Glomerular visceral epithelial cell (primary cell): Measurements from ENCODE around the gene ZNF396.

Source experiments
- DNase-seq: peaks from one replicate; pipeline ENCODE4 v3.0.0-alpha.2; 2016; ENCODE audit errors: extremely low spot score

ZNF396 gene

DNA sequence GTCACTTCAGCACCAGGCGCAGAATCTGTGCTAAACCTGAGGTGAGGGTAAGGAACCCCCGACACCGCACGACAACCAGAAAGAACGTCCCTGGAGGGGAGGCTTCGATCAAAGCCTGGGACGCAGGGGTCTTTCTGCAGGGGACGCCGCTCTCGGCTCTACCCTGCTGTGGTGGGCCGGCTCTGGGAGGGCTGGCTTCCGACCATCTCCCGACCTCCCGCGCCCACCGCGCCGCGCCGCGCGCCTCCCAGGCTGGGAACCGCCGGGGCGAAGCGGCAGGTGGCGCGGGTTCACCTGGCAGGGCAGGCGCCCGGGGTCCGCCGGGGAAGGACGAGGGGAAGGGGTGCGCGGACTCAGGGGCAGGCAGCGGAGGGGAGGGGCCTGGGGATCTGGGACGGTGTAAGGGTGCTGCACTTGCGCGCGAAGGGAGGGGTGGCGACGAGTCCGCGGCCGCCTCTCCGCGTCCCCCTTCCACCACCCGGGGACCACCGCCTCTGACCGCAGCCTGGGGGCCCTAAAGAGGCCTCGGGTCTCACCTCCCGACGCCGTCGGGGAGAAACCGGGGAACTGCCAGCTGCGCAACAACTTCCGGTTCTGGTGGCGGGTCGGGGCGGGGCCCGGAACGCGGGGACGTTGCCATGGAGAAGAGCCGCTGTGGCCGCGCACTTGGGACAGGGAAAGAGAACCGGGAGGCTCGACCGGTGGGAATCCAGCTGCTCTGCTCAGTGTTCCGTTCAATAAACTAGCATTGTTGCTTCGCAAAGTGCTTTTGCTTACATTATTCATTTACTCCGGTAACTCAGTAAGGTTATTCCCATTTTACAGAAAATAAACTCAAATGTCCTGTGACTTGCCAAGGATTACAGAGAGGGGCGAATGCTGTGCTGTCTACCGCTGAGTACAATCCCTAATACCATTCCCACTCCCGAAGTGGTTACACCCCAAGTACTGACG lies at the start of gene ZNF396:
Gene ZNF396, minus strand, starts transcription at position 596 of the 954 bp plus-strand sequence. CDS start 3,045 bp downstream, outside the sequence.
- DNase-seq = peak; percentile 69

- no peak for DNase-seq
Observed at GRCh38 chr18:35426786-35427185, 49.6 kb upstream of the ZNF396 start.

- no peak for DNase-seq
Observed at GRCh38 chr18:35424356-35424755, 47.2 kb upstream of the ZNF396 start.

DNA sequence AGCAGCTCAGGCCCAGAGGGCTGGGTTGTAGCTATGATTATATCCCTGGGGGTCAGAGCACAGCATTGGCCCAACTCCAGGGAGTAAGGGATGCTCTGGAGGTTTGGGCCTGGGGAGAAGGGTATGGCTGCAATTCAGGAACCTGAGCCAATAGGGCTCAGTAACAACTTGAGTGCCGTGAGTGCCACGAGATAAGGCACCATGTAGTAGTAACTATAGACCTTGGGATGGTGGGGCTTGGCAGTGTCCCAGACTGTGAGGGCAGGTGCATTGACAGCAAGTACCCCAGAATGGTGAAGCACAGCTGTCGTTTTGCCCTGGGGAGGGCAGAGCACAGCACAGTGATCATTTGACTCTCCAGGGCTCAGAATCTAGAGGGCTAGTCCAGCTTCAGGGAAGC lies 45.1 kb upstream of the ZNF396 start:
- DNase-seq = no peak

DNA sequence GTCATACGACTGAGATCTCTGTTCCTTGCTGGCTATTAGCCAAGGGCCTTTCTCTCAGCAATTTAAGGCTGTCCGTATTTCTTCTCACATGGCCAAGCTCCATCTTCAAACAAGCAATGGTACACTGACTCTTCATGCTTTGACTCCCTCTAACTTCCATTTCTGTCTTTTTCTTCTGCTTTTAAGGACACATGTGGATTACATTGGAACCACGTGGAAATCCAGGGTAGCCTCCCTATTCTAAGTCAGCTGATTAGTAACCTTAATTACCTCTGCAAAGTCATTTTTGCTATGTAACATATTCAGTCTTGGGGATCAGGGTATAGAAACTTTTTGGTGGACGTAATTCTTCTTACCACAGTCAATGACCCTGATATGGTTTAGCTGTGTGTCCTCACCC lies 41.5 kb upstream of the ZNF396 start:
- DNase-seq = no peak

GRCh38 chr18:35417223-35417622 lies 40.1 kb upstream of the ZNF396 start:
- DNase-seq = no peak

DNA sequence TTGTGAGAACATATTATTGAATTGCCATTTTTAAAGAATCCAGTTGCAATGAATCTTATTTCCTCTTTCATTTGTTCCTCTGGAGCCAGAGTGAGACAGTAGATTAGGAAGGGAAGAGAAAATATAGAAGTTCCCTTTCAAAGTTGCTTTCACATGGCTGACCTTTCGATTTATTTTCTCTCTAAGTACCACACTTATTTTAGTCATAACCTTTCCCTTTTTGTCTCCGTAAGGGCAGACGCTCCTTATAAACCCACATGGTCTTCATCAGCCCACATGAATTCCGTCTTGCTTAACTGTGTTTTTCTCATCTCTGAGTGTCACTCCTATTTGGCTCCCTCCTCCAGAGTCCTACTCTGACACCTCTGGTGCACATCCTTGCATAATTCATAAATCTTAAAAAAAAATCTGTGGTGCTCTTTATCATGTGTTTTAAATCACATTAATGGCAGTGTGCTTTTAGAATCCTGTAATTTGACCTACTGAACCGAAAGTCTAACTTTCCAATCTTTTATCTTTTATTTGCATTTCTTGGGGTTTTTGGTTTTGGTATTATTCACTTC lies 38.5 kb upstream of the ZNF396 start:
- no peak for DNase-seq

DNA sequence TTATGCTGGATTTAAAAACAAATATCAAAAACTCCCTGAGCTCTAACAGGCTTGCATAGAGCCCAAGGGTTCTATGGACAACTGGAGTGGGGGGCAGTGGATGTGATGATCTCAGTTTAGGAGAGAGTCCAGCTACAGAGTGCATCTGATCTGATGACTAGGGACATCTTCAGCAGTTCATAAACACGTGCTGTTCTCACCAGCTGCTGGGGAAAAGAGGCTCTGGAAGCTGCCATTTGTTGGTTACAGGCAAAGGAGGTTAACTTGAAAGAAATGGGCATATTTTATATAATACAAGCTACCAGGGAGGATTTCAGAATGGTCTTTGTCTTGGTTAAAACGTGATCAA lies 36.0 kb upstream of the ZNF396 start:
- DNase-seq = no peak

DNA sequence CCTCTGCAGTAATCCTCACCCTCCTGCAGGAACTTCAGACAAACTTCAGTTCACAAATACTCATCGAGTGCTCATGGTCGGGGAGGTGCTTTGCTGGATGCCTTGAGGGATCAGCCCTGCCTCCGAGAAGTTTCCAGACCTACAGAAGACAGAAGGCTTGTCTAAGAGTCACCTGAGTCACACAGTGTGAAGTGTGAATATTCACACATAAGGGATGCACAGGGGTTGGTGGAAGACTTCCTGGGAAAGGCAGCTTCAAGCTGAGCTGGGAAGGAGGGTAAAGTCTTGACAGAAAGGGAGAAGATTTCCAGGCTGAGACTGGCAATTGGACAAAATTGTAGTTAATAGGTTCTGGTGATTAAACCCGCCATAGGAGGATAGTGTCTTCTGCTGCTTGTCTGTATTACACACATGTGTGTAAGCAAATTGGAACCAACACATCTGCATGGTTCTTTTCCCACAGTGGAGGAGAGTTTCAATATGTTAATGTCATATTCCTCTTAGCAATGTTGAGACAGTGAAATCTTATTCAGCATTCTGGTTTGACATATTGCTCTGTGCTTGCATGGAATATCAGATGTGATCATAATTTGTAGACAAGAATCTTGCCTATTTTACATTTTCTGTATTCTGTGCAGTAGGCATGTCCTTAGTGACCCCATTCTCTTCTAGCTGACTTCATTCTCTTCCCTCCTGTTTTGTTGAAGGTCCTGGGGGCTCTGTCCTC lies 34.7 kb upstream of the ZNF396 start:
- DNase-seq = no peak

- DNase-seq = no peak
Observed at GRCh38 chr18:35410561-35410960, 33.4 kb upstream of the ZNF396 start.

GRCh38 chr18:35409911-35410310 lies 32.8 kb upstream of the ZNF396 start:
- no peak for DNase-seq

DNA sequence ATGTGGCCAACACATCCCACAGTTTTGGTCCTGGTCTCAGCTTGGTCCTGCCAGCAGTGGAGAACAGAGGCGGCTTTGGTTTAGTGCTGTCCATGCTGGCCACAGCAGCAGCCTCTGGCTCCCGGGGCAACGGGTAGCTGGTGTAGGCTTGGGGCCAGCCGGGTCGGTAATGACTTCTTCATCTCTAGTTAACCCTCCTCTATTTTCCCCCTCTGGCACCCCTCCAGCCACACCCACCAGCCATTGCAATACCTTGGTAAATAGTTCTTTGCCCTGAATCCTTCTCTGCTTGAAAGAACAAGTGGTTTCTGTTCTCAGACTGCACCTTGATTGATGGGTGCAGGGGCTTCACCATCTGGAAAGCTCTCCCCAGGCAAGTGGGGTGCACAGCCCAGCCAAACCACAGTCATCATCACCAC lies 31.7 kb upstream of the ZNF396 start:
- DNase-seq = no peak

- peak; percentile 78 for DNase-seq
Observed at GRCh38 chr18:35407871-35408481, 30.8 kb upstream of the ZNF396 start.

DNA sequence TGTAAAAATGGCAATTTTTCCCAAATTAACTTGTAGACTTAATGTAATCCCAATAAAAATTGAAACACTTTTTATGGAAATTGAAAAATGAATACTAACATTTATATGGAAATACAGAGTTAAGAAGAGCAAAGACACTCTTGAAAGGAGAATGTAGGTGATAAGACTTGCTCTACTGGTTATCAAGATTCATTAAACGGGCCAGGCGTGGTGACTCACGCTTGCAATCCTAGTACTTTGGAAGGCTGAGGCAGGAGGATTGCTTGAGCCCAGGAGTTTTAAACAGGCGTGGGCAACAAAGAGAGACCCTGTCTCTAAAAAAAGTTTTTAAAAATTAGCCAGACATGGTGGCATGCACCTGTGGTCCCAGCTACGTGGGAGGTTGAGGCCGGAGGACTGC lies 29.5 kb upstream of the ZNF396 start:
- no peak for DNase-seq

- DNase-seq = no peak
Observed at GRCh38 chr18:35397976-35398375, 20.8 kb upstream of the ZNF396 start.

- DNase-seq = no peak
Observed at GRCh38 chr18:35393716-35394115, 16.6 kb upstream of the ZNF396 start.

- DNase-seq = no peak
Observed at GRCh38 chr18:35392375-35392774, 15.2 kb upstream of the ZNF396 start.

- DNase-seq = no peak
Observed at GRCh38 chr18:35390951-35391700, 14.0 kb upstream of the ZNF396 start.

DNA sequence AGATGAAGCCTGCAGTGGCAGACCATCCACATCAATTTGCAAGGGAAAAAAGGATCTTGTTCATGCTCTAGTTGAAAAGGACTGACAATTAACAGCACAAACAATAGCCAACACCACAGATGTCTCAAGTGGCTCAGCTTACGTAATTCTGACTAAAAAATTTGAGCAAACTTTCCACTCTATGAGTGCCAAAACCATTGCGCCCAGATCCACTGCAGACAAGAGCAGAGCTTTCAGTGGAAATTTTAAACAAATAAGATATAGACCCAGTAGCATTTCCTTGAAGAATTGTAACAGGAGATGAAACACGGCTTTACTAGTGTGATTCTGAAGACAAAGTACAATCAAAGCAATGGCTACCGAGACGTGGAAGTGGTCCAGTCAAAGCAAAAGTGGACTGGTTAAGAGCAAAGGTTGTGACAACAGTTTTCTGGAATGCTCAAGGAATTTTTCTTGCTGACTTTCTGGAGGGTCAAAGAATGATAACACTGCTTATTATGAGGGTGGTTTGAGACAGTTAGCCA lies 12.0 kb upstream of the ZNF396 start:
- no peak for DNase-seq

DNA sequence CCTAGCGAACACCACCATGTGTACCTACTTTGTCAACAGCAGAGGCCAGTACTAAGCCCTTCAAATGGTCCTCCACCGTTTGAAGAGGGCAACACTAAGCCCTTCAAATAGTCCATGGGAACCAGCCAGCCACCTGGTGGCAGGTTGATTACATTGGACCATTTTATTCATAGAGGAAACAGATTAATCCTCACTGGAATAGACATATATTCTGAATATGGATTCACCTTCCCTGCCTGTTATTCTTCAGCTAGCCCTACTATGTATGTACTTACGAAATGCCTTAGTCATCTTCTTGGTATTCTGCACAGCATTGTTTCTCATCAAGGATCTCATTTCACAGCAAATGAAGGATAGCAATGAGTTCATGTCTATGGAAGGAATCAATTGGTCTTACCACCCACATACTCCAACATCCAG lies 10.0 kb upstream of the ZNF396 start:
- DNase-seq = peak; percentile 17

- DNase-seq = peak; percentile 65
Observed at GRCh38 chr18:35386600-35387100, 9.5 kb upstream of the ZNF396 start.
